ENCODE measurements around the gene CAMK2D.

Gene CAMK2D

GRCh38 chr4:113462286-113462685 is 299.3 kb downstream of the CAMK2D start:
- no peak for TF ChIP-seq CTCF (IDR thresholded peaks at IDR 0.05; ENCODE audit: extremely low read depth, missing control alignments)
- DNase-seq (ENCODE audit: low spot score), result no peak

GRCh38 chr4:113461281-113461680 is 300.3 kb downstream of the CAMK2D start:
- DNase-seq (ENCODE audit: low spot score), result no peak
- no peak for TF ChIP-seq CTCF (IDR thresholded peaks at IDR 0.05; ENCODE audit: extremely low read depth, missing control alignments)

GRCh38 chr4:113457886-113458285 is 303.7 kb downstream of the CAMK2D start:
- TF ChIP-seq CTCF (IDR thresholded peaks at IDR 0.05; ENCODE audit: extremely low read depth, missing control alignments), result no peak
- no peak for DNase-seq (ENCODE audit: low spot score)

- no peak for TF ChIP-seq CTCF (IDR thresholded peaks at IDR 0.05; ENCODE audit: extremely low read depth, missing control alignments)
- DNase-seq (ENCODE audit: low spot score), result no peak
Measured at GRCh38 chr4:113457121-113457520, 304.4 kb downstream of the CAMK2D start.

GRCh38 chr4:113455061-113455460 is 306.5 kb downstream of the CAMK2D start:
- TF ChIP-seq CTCF (IDR thresholded peaks at IDR 0.05; ENCODE audit: extremely low read depth, missing control alignments), result no peak

GRCh38 chr4:113452868-113453620 is 308.5 kb downstream of the CAMK2D start:
- TF ChIP-seq CTCF (IDR thresholded peaks at IDR 0.05; ENCODE audit: extremely low read depth, missing control alignments), result no peak
- DNase-seq (ENCODE audit: low spot score), result no peak

More at GRCh38 chr4:113455061-113455460, 306.5 kb downstream of the CAMK2D start:
- no peak for DNase-seq (ENCODE audit: low spot score)

- TF ChIP-seq CTCF (IDR thresholded peaks at IDR 0.05; ENCODE audit: extremely low read depth, missing control alignments), result no peak
- no peak for DNase-seq (ENCODE audit: low spot score)
Measured at GRCh38 chr4:113452152-113452551, 309.4 kb downstream of the CAMK2D start.
